Measurements from ENCODE around the gene RP9. TPM values are rescaled to one million over a fixed set of nuclear protein-coding genes. Genes with fewer than 3 reads are reported as not detected.

The RP9 gene
- total RNA-seq, 2 experiments from 2014 or later: 17.6 to 20.3 TPM

DNA sequence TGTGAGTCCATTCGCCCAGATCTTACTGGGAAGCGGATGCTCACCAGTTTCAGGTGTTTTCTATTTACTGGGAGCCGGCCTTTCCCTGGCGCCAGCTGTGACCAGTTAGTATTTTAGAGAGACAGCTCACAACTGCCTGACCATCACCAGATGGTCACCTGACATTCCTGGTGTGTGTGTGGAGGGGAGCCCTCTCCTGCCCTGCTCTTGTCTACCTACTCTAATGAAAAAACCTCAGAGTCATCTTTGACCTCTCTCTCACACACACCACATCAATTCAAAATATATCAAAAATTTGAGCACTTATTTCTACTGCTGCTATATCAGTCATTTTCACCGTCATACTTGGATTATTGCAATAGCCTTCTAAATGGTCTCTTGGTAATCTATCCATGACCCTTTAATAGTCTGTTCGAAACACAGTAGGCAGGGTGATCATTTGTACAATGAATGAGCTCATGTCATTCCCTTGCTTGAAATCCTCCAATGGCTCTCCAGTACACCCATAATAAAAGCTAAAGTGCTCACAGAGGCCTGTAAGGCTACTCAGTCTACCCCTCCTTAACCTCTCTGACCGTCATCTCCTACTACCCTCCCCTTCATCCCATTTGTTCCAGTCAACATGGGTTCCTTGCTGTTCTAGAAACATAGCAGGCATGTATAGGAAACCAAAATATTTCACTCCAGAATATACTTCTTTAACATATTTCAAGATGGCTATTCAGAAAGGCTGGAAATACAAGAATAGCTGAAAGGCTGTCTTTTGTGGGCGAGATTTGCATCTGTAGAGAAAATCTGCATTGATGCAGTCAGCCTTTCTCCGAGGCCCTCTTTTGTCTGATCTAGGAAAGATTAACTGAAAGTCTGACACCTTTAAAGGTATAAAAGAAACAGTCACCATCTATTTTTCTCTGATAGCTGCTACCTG lies 29.2 kb downstream of the RP9 start:
- H3K4me3 ChIP-seq (ENCODE audit: low read length): no peak overlapping the region
- H3K4me1 Mint-ChIP-seq (ENCODE audit: low read depth): peaks cover 15% of the 10 kb centered on the region
- H3K27ac ChIP-seq (ENCODE audit: low read depth in 1 of 2, low read length in 2 of 2): no peak overlapping the region
- ATAC-seq (ENCODE audit: poor library complexity) (no peak), DNase-seq (no peak)
- TF ChIP-seq, protein P1, sequence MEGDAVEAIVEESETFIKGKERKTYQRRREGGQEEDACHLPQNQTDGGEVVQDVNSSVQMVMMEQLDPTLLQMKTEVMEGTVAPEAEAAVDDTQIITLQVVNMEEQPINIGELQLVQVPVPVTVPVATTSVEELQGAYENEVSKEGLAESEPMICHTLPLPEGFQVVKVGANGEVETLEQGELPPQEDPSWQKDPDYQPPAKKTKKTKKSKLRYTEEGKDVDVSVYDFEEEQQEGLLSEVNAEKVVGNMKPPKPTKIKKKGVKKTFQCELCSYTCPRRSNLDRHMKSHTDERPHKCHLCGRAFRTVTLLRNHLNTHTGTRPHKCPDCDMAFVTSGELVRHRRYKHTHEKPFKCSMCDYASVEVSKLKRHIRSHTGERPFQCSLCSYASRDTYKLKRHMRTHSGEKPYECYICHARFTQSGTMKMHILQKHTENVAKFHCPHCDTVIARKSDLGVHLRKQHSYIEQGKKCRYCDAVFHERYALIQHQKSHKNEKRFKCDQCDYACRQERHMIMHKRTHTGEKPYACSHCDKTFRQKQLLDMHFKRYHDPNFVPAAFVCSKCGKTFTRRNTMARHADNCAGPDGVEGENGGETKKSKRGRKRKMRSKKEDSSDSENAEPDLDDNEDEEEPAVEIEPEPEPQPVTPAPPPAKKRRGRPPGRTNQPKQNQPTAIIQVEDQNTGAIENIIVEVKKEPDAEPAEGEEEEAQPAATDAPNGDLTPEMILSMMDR (IDR thresholded peaks at IDR 0.05): no peak
- H3K27me3 ChIP-seq (ENCODE audit: control insufficient read depth in 1 of 2, insufficient read depth in 2 of 2, low read length in 2 of 2): no peaks in the 10 kb centered on the region
- peaks cover 0 to 4% of the 10 kb centered on the region in 2 experiments for H3K9me3 ChIP-seq (ENCODE audit: control insufficient read depth in 1 of 2, insufficient read depth in 1 of 2, low read length in 2 of 2)
- peaks cover 4% of the 10 kb centered on the region for H3K27me3 Mint-ChIP-seq
- H3K4me1 ChIP-seq (ENCODE audit: insufficient read depth, low read length): peaks cover 12% of the 10 kb centered on the region
- H3K9me3 Mint-ChIP-seq: no peaks in the 10 kb centered on the region
- intact Hi-C loops (cut with DNase I, micrococcal nuclease): no loop called here
- H3K36me3 ChIP-seq (ENCODE audit: insufficient read depth, low read length): no peaks in the 10 kb centered on the region
- ChIA-PET POLR2A (no interaction called here), CTCF (no interaction called here)
- H3K36me3 Mint-ChIP-seq (ENCODE audit: low read depth): no peaks in the 10 kb centered on the region
- H3K4me3 Mint-ChIP-seq: no peak overlapping the region
- H3K27ac Mint-ChIP-seq: no peak overlapping the region

DNA sequence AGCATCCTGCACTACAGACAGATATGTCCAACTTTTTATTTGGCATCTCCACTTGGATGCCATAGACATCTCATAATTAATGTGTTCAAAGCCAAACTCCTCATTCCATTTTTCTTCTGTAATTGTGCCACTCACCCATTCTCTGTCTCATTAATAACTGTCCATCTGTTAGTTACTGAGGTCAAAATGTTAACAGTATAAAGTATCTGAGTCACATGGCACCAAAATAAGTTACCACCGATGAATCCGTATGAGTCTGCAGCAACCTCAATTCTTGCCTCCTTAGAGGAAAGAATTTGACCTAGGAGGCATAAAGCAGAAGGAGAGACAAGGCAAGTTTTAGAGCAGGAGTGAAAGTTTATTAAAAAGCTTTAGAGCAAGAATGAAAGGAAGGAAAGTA lies 30.1 kb downstream of the RP9 start:
- Histone ChIP-seq H3K4me3 (ENCODE audit: low read length) (no peak overlapping the region), H3K27ac (ENCODE audit: low read depth in 1 of 2, low read length in 2 of 2) (no peak overlapping the region), H3K9me3 (ENCODE audit: control insufficient read depth in 1 of 2, insufficient read depth in 1 of 2, low read length in 2 of 2) (peaks cover 0 to 4% of the 10 kb centered on the region in 2 experiments), H3K4me1 (ENCODE audit: insufficient read depth, low read length) (peaks cover 12% of the 10 kb centered on the region), H3K36me3 (ENCODE audit: insufficient read depth, low read length) (no peaks in the 10 kb centered on the region), H3K27me3 (ENCODE audit: control insufficient read depth in 1 of 2, insufficient read depth in 2 of 2, low read length in 2 of 2) (no peaks in the 10 kb centered on the region)
- Mint-ChIP-seq H3K4me3 (no peak overlapping the region), H3K9me3 (no peaks in the 10 kb centered on the region), H3K4me1 (ENCODE audit: low read depth) (peaks cover 15% of the 10 kb centered on the region), H3K36me3 (ENCODE audit: low read depth) (no peaks in the 10 kb centered on the region), H3K27ac (no peak overlapping the region), H3K27me3 (peaks cover 10% of the 10 kb centered on the region)
- ATAC-seq (ENCODE audit: poor library complexity): no peak
- POLR2A ChIA-PET: no interaction called here
- CTCF ChIA-PET: no interaction called here
- intact Hi-C loops (cut with DNase I, micrococcal nuclease): no loop called here
- TF ChIP-seq, protein P1 (IDR thresholded peaks at IDR 0.05): no peak
- DNase-seq: no peak

DNA sequence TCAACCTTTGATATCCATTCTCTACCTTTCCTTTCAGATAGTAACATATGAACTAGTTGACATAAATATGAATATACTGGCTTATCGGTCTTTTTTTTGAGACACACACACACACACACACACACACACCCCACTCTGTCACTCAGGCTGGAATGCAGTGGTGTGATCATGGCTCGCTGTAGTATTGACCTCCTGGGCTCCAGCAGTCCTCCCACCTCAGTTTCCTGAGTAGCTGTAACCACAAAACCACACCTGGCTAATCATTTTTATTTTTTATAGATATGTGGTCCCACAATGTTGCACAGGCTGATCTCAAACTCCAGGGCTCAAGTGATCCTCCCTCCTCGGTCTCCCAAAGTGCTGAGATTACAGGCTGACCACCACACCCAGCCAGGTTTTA lies 32.5 kb downstream of the RP9 start:
- intact Hi-C loops (cut with DNase I, micrococcal nuclease): no loop called here
- H3K4me1 Mint-ChIP-seq (ENCODE audit: low read depth): peaks cover 15% of the 10 kb centered on the region
- no peak overlapping the region for H3K27ac ChIP-seq (ENCODE audit: low read depth in 1 of 2, low read length in 2 of 2)
- no peaks in the 10 kb centered on the region for H3K36me3 ChIP-seq (ENCODE audit: insufficient read depth, low read length)
- TF ChIP-seq, protein P1 (IDR thresholded peaks at IDR 0.05): no peak
- ChIA-PET CTCF (no interaction called here), POLR2A (interaction anchor here (0.7 kb wide), 1 partner anchor 184 kb away, joined by 3 read pairs; no protein-coding TSS in a partner anchor)
- no peak overlapping the region for H3K4me3 Mint-ChIP-seq
- H3K4me1 ChIP-seq (ENCODE audit: insufficient read depth, low read length): peaks cover 12% of the 10 kb centered on the region
- H3K27me3 ChIP-seq (ENCODE audit: control insufficient read depth in 1 of 2, insufficient read depth in 2 of 2, low read length in 2 of 2): peaks cover 0 to 5% of the 10 kb centered on the region in 2 experiments
- H3K4me3 ChIP-seq (ENCODE audit: low read length): no peak overlapping the region
- DNase-seq: peak in 1 of 14 experiments; percentile 21
- H3K36me3 Mint-ChIP-seq (ENCODE audit: low read depth): no peaks in the 10 kb centered on the region
- no peaks in the 10 kb centered on the region for H3K9me3 Mint-ChIP-seq
- no peak for ATAC-seq (ENCODE audit: poor library complexity)
- H3K9me3 ChIP-seq (ENCODE audit: control insufficient read depth in 1 of 2, insufficient read depth in 1 of 2, low read length in 2 of 2): no peaks in the 10 kb centered on the region
- H3K27me3 Mint-ChIP-seq: peaks cover 23% of the 10 kb centered on the region
- no peak overlapping the region for H3K27ac Mint-ChIP-seq
